Measurements from ENCODE around the gene DLGAP4.

DLGAP4 gene

GRCh38 chr20:36384022-36384619, 78.0 kb downstream of the DLGAP4 start:
- DNase-seq (ENCODE audit: low spot score) = no peak

DNA sequence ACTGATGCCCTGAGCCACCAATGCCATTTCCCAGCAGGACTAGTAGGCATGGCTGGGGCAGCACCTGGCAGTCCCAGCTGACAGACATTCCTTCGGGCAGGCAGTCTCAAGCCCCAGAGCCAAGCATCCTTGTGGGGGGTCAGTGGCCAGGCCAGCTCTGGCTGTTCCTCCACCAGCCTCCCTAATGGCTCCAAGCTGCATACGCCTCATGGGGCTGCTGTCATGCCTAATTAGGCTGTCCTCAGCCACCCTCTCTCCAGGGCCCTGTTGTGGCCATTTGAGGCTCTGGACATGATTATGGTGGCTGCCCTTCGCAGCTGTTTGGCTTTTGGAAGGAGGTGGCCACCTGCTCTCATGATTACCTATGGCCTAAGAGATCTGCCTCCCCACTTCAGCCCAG, 79.4 kb downstream of the DLGAP4 start:
- DNase-seq (ENCODE audit: low spot score) = no peak

DNA sequence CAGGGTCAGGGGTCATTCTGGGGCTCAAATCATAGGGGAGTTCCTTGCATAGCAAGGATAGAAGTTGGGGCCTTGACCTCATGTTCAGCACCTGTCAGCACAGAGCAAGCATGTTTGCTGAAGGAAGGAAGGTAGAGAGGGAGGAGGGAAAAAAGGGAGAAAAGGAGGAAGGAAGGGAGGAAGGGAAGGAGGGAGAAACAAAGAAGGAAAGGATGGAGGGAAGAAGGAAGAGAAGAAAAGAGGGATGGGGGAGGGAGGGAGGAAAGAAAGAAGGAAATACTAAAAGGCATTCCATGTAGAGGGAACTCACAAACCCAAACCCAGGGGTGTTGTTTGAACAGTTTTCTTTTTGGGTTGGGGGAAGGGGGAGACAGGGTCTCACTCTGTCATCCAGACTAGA, 80.1 kb downstream of the DLGAP4 start:
- DNase-seq (ENCODE audit: low spot score) = no peak

DNA sequence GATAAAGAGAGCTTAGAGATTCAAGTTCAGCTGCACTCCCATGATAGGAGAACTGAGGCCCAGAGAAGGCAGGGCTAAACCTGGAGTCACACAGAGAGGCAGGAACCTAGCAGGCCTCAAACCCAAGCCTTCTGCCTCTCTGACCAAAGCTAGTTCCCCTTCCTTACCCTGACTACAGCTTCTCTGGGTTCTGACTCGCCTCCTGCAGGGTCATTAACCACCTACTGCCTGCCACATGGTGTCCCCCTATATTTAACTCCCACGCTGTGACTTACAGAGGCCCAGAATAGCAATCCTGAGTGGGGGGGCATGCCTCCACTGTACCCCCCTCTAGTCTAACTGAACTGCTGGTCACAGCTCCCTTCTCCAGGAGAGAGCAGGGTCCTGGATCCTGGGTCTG, 84.1 kb downstream of the DLGAP4 start:
- no peak for DNase-seq (ENCODE audit: low spot score)

GRCh38 chr20:36390719-36391415, 84.7 kb downstream of the DLGAP4 start:
- no peak for DNase-seq (ENCODE audit: low spot score)

GRCh38 chr20:36391456-36391855, 85.3 kb downstream of the DLGAP4 start:
- DNase-seq (ENCODE audit: low spot score) = no peak

DNA sequence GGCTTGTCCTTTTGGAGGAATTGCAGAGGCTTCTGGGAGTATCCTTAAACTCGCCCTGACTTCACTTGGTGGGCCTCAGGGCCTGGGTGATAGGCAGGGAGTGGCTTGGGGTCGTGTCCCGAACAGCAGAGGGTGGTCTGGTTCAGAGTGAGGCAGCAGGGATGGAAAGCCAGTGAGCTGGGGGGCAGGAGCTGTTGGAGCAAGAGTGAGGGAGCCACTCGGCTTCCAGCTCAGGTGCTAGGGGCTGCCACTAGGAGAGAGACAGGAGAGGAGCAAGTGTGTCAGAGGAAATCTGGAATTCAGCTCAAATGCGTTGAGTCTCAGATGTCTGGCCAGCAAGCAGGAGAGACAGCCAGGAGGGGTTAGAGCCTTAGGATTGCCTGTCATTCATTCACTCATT, 85.8 kb downstream of the DLGAP4 start:
- DNase-seq (ENCODE audit: low spot score) = no peak

- DNase-seq (ENCODE audit: low spot score) = no peak
Observed at GRCh38 chr20:36392989-36393388, 86.8 kb downstream of the DLGAP4 start.

DNA sequence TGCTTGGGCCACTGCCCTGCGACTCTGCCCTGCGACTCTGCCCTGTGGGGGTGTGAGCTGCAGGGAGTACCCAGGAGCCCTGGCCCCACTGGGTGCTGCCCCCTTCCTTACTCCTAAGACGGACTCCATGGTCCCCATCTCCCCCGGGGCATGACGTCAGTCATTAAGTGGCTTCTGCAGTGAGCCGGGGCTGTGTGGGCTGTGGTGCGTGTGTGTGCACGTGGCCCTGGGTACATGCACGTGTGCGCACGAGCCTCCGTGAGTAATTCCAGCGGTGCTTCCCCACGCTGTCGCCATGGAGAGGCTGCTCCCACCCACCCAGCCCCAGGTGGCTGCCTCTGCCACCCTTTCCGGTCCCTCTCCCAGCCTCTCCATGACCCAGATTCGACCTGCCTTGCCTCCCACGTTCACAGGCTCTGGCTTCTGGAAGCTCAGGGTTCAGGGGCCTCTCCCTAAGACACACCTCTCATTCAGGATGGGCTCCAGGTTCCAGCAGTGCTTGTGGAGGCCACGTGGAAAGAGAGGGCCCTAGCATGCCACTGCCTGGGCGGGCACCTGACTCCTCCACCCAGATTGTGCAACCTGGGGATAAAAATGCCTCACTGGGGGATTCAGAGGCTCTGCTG, 88.3 kb downstream of the DLGAP4 start:
- DNase-seq (ENCODE audit: low spot score) = no peak

DNA sequence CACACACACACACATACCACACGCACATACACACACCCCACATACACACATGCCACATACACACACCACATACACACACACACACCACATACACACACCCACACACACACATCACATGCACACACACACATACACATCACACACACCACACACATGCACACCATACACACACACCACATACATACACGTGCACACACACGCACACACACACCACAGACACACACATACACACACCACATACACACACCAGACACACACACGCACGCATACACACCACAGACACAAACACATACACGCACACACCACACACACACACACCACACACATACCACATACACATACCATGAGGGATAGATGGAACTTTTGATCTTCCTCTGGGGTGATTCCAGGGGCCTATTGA, 90.2 kb downstream of the DLGAP4 start:
- DNase-seq (ENCODE audit: low spot score) = no peak

GRCh38 chr20:36396847-36397630, 90.9 kb downstream of the DLGAP4 start:
- no peak for DNase-seq (ENCODE audit: low spot score)

GRCh38 chr20:36398515-36398914, 92.4 kb downstream of the DLGAP4 start:
- DNase-seq (ENCODE audit: low spot score) = no peak

DNA sequence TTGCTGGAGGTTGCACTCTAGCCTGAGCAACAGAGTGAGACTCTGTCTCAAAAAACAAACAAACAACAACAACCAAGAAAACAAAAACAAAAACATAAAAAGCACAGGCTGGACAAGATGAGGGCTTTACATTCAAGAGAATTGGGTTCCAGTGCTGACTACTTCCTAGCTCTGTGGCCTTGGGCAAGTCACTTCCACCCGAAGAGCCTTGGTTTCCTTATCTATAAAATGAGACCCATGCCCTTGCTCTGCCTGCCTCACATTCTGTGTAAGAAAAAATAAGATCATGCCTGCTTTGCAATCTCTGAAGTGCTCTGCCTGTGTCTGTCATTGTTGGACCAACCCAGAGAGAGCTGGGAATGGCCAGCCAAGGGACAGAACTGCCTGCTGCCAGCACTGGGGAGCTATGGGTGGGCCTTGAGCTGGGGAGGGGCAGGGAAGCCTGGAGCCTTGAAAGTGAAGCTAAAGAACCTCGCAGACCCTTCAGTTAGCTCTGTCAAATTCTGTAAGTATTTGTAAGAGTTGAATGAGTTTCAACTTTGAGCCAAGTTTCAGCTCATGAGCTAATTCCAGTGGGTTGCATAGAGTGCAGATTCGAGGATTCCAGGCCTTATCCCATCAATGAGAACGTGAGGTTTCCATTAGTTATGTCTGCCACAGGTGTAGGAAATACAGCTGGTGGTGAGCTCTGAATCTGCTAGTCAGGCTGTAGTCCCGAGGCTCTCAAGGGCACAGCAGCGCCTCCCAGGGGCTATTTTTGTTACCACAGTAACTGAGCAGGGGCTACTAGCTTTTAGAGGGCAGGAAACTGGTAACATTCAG, 93.2 kb downstream of the DLGAP4 start:
- no peak for DNase-seq (ENCODE audit: low spot score)

DNA sequence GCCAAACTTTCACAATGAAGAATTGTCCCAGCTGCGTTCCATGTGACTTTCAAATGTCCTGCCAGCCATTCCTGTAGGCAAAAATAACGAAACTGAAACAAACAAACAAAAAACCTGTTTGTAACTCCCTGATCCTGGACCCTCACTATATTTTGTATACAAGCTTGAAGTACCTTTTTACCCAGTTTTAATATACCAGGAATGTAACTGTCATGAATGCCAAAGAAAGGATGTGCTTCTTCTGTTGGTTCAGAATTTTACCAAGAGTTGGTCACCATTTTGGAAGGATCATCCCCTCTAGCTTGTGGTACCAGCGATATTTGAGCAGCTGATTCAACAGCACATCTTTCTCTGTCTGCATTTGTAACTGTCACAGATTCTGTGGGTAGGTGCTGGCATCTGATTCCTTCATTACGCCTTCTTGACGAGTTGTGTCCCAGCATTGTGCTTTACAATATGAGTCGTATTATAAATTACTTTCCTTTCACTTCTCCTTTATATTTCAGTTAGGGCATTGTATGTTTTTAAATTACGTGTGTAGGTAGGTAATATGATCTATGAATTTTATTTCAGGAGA, 93.9 kb downstream of the DLGAP4 start:
- DNase-seq (ENCODE audit: low spot score) = no peak

DNA sequence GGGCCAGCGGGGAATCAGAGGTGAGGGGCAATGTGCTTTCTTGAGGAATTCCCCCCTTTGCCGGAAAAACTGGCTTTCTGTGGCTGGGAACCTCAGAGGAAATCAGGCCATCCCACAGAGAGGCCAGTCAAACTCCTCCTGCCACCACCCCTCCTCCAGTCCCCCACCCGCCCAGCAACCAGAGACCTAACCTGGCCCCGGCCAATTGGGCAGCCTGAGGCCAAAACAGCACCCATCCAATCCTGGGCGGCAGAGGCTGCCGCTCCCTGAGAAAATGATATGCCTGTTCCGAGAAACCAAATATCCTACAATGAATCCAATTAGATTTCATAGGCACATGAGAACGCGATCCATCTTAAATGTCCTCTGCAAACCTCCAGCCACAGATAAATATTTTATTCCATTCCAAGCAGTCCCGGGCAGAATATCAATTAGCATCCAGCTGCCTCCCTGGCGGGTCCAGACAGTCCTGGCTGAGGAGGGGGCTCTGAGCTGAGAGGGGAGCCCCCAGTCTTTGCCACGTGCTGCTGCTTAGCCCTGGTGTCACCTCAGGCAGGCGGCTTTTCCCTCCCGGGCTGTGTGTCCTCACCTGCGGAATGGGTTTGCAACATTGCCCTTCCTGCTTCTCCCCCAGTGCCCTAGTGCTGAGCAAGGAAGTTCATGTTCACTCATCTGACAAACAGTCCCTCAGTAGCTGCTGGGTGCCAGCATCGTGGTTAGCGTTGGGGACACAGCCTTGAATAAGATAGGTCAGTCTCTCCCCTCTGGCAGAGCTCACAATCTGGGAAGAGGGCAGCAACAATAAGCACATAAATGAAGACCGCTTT, 95.0 kb downstream of the DLGAP4 start:
- no peak for DNase-seq (ENCODE audit: low spot score)

DNA sequence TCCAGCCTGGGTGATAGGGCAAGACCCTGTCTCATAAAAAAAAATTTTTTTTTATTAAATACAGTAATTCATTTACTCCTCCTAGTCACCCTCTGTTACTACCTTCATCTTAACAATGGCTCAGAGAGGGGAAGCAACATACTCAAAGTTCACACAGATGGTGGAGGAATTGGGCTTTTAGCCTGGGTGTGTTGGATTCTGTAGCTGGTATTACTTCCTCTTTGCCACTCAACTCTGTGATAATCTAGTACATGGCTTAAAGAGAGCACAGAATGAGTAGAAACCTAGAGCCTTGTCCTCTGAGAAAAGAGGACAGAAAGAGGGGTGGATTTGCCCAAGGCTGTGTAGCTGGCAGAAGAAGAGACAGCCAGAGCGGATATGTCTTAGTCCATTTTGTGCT, 96.6 kb downstream of the DLGAP4 start:
- DNase-seq (ENCODE audit: low spot score) = no peak

DNA sequence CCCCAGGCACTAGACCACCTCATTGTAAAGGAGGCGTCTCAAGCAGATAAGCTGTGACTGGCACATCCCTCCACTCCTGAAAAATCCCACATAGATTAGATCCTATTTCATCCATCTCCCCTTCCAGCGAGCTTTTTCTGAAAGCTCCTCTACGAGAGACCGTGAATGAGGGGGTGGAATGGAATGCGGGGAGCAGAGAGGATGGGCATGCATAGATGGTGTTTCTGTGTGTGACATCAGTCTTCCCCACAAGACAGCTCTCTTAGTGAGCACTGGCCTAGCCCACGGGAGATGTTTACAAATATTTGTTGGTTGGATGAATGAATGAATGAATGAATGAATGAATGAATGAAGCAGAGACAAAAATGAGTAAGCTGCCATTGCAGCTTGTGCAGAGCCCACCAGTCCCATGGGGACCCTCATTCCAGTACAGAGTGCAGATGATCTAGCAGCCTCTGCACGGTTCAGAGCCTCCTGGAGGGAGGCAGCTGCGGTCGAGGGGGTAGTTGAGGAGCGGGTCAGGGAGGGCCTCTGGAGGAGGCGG, 98.4 kb downstream of the DLGAP4 start:
- no peak for DNase-seq (ENCODE audit: low spot score)

DNA sequence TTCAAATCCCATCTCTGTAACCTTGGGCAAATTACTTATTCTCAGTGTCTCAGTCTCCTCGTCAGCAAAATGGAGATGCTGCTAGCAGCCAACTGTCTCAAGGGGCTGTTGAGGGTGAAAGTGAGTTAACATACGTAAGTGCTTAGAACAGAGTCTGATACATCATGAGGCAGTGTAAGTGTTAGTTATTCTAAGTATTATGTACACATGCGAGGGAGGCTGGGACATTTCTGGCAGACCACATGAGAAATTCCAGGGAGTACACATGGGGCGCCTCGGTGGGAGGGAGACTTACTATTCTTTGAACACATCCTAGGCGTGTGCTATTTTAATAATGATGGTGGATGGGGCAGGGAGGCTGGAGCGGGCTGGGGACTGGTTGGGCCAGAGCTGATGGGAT, 99.1 kb downstream of the DLGAP4 start:
- no peak for DNase-seq (ENCODE audit: low spot score)

DNA sequence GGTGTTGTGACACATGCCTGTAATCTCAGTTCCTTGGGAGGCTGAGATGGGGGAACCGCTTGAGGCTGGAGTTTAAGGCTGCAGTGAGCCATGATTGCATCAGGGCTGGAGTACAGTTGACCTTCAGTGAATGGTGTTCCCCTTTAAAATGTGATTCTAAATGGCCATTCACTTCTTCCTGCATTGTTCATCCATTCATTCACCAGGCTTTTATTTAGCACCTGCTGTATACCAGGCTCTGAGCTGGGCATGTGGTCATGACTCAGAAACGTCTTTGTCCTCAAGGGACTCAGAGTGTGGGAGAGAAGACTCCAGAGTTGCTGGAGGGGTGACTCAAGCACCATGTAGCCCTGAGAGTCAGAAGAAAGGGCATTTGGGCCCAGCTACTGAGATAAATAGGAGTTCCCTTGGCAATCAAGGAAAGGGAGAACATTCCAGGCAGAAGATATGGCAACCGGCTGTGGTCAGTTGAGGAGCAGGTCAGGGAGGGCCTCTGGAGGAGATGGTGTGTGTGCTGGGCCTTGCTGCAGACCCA, 101.1 kb downstream of the DLGAP4 start:
- no peak for DNase-seq (ENCODE audit: low spot score)

DNA sequence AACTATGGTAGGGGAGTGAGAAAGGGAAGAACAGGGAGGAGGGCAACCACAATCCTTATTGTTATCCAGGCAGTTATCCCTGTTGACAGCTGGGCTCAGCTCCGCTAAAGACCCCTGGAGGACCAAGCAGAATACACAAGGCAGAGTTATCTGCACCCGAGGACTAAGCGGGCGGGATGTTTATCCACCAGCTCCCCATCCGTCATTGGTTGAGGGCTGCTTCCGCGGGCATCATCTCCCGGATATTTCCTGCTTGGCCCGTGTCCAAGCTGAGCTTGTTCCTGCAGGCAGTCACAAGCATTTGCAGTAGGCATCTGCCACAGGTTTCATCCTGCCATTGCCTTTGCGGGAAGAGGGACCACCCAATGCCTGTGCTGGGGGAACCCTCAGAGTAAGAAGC, 102.1 kb downstream of the DLGAP4 start:
- DNase-seq (ENCODE audit: low spot score) = no peak

Measured in CD4-positive, alpha-beta T cell treated with Interleukin-15 for 4 hours (primary cell).